GM12874 (cell line): ENCODE data around the gene SENP8.

ENCODE experiments used
- CTCF ChIP-seq: IDR thresholded peaks from 2 replicates; pipeline ENCODE4 v1.5.1; 2011; ENCODE audit warnings: low read depth, mild to moderate bottlenecking, control low read depth, low read length, moderate library complexity; ENCODE audit not compliant: insufficient read depth

SENP8 gene

GRCh38 chr15:72175186-72176044 lies 57.2 kb downstream of the SENP8 start:
- TF ChIP-seq CTCF = no peak

- TF ChIP-seq CTCF = no peak
Observed at GRCh38 chr15:72176159-72176558, 58.0 kb downstream of the SENP8 start.

GRCh38 chr15:72176743-72177142 lies 58.5 kb downstream of the SENP8 start:
- no peak for TF ChIP-seq CTCF

- no peak for TF ChIP-seq CTCF
Observed at GRCh38 chr15:72178976-72179585, 60.9 kb downstream of the SENP8 start.

- TF ChIP-seq CTCF = no peak
Observed at GRCh38 chr15:72179950-72180581, 61.9 kb downstream of the SENP8 start.

GRCh38 chr15:72180761-72181324 lies 62.6 kb downstream of the SENP8 start:
- TF ChIP-seq CTCF = no peak

GRCh38 chr15:72182244-72182643 lies 64.0 kb downstream of the SENP8 start:
- TF ChIP-seq CTCF = no peak
